Stimulated activated naive CD8-positive, alpha-beta T cell treated with anti-CD3 and anti-CD28 coated beads, Interleukin-15, Interleukin-2, amounts not matched to agents 100 ng/mL and 50 ng/mL, for 24 hours (primary cell): ENCODE measurements around the gene DNAJC5G.
A peak's percentile ranks its signal among the peaks of the same experiment; 100 is the strongest.
"Not testable (repeated sequence)": the region's sequence is repeated elsewhere in the genome, so short reads cannot be mapped to it uniquely, and the experiment has no call there.

Source experiments
- H3K27ac Mint-ChIP-seq: one replicate; pipeline ENCODE4 v1.8.0; 2021; ENCODE audit warnings: mild to moderate bottlenecking, mixed read lengths
- H3K27me3 Mint-ChIP-seq: one replicate; pipeline ENCODE4 v1.8.0; 2021; ENCODE audit warnings: mixed read lengths
- H3K36me3 Mint-ChIP-seq: one replicate; pipeline ENCODE4 v1.8.0; 2021; ENCODE audit warnings: low read depth, mixed read lengths
- H3K4me1 Mint-ChIP-seq: one replicate; pipeline ENCODE4 v1.8.0; 2021; ENCODE audit warnings: low read depth, mixed read lengths
- H3K4me3 Mint-ChIP-seq: one replicate; pipeline ENCODE4 v1.8.0; 2021; ENCODE audit warnings: mild to moderate bottlenecking, mixed read lengths
- H3K9me3 Mint-ChIP-seq: one replicate; pipeline ENCODE4 v1.8.0; 2021; ENCODE audit warnings: mixed read lengths

Gene DNAJC5G

GRCh38 chr2:27263287-27264252, 11.7 kb upstream of the DNAJC5G start:
- Mint-ChIP-seq H3K27ac (peak overlapping the region; percentile 80), H3K9me3 (no peaks in the 10 kb centered on the region), H3K4me1 (peaks cover 29% of the 10 kb centered on the region), H3K27me3 (peaks cover 43% of the 10 kb centered on the region), H3K4me3 (peak overlapping the region; percentile 85), H3K36me3 (no peaks in the 10 kb centered on the region)

DNA sequence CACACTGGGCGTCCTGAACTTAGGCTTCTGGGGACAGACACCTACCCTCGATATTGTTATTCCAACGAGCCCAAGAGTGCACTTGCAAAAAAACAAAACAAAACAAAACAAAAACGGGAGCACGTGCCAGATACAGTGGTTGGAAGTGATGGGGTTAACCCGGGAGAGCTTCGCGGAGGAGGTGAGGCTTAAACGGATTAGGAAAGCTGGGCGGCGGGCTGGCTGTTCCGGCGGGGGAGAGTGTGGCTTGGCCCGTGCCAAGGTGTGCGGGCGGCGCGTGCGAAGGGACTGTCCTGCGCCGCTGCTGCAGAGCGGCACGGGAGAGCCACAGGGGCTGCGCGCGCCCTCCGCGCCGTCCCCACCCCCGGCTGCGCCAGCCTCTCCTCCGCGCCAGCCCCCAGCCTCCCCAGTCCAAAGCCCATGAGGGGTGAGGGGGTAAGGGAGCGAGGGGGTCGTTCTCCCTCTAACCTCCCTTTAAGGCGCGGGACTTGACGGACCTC, 10.9 kb upstream of the DNAJC5G start:
- Mint-ChIP-seq H3K27ac (peak overlapping the region; percentile 63), H3K36me3 (no peaks in the 10 kb centered on the region), H3K4me1 (peaks cover 29% of the 10 kb centered on the region), H3K4me3 (peak overlapping the region; percentile 85), H3K9me3 (no peaks in the 10 kb centered on the region), H3K27me3 (peaks cover 38% of the 10 kb centered on the region)

GRCh38 chr2:27264753-27265535, 10.3 kb upstream of the DNAJC5G start:
- no peak overlapping the region for H3K27ac Mint-ChIP-seq

GRCh38 chr2:27265536-27265870, 9.7 kb upstream of the DNAJC5G start:
- H3K4me3 Mint-ChIP-seq = peak overlapping the region; percentile 47
- no peaks in the 10 kb centered on the region for H3K36me3 Mint-ChIP-seq
- H3K27ac Mint-ChIP-seq = no peak overlapping the region
- no peaks in the 10 kb centered on the region for H3K9me3 Mint-ChIP-seq
- peaks cover 33% of the 10 kb centered on the region for H3K27me3 Mint-ChIP-seq
- H3K4me1 Mint-ChIP-seq = peaks cover 29% of the 10 kb centered on the region

More at GRCh38 chr2:27264753-27265535, 10.3 kb upstream of the DNAJC5G start:
- no peaks in the 10 kb centered on the region for H3K36me3 Mint-ChIP-seq
- peaks cover 38% of the 10 kb centered on the region for H3K27me3 Mint-ChIP-seq
- H3K9me3 Mint-ChIP-seq = no peaks in the 10 kb centered on the region
- peaks cover 29% of the 10 kb centered on the region for H3K4me1 Mint-ChIP-seq
- peak overlapping the region; percentile 66 for H3K4me3 Mint-ChIP-seq

GRCh38 chr2:27268296-27268695, 6.9 kb upstream of the DNAJC5G start:
- H3K27ac Mint-ChIP-seq, H3K9me3 Mint-ChIP-seq, H3K36me3 Mint-ChIP-seq, H3K4me3 Mint-ChIP-seq: not testable (repeated sequence)
- Mint-ChIP-seq H3K27me3 (peaks cover 15% of the 10 kb centered on the region), H3K4me1 (peaks cover 16% of the 10 kb centered on the region)

DNA sequence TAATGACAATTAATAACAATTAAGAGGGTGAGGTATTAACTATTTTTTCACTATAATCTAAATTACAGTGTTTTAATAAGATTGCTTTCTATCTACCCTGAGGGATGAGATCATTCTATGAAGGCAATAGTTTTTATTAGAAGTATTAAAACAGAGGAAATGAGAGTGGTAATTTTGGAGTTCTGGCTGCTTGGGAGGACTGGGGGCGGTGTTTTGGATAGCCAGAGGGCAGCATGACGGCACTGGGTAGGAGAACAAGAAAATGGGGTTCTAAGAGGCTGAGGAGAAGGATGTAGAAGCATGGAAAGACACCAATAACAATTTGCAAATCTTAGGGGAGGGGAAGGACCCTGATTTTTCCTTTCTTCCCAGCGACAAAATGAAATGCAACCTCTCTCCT, 5.1 kb upstream of the DNAJC5G start:
- no peak overlapping the region for H3K4me3 Mint-ChIP-seq
- no peak overlapping the region for H3K27ac Mint-ChIP-seq
- no peaks in the 10 kb centered on the region for H3K9me3 Mint-ChIP-seq
- no peaks in the 10 kb centered on the region for H3K36me3 Mint-ChIP-seq
- peaks cover 5% of the 10 kb centered on the region for H3K4me1 Mint-ChIP-seq
- H3K27me3 Mint-ChIP-seq = peaks cover 4% of the 10 kb centered on the region

DNA sequence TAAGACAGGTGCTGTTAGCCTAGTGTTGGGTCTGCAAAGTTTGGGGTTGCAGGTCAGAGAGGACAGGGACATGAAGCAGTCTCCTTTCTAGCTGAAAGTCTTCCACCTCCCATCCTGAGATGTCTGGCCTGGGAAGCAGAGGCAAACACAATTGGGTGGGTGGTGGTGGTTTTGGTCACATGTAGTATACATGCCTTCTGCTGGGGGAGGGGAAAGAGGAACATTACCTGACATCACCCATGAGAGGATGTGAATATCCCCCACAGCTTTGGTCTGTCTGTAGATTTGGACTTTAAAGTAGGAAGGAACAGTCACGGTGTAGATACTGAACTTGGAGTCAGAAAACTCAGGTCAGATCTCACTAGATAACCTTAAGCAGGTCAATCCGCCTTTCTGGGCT, 4.6 kb upstream of the DNAJC5G start:
- Mint-ChIP-seq H3K36me3 (no peaks in the 10 kb centered on the region), H3K27ac (no peak overlapping the region), H3K27me3 (peaks cover 4% of the 10 kb centered on the region), H3K4me3 (no peak overlapping the region), H3K4me1 (no peaks in the 10 kb centered on the region), H3K9me3 (no peaks in the 10 kb centered on the region)

DNA sequence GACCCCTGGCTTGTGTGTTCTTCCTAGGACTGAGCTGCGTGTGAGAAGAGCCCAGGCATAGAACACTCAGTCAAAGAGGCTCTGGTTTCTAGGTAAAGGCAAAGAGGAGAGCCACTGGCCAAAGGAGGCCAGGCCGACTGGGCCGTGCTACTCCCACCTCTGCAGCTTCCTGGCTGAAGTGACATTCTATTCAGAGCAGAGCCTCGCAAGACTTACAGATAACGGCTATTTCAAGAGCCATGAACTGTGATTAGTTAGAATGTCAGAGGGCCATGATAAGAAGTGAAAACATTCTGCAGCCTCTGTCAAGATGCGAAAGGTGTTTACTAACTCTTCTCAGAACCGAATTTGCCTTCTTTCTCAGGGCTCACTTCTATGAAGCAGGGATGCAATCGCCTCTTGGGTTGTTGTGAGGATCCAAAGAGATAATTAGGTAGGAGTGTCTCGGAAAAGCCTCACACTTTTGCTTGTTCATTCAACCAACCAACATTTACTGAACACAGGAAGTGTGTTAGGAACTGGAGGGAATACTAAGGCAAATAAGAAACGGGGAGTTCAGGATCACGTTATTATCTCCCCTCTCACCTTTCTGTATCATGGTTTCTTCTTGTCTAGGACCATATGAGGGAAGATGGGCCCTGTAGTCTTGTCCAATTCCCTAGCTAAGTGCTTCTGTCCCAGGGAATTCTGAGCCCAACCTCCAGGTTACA, 3.4 kb upstream of the DNAJC5G start:
- peaks cover 4% of the 10 kb centered on the region for H3K27me3 Mint-ChIP-seq
- no peak overlapping the region for H3K4me3 Mint-ChIP-seq
- no peaks in the 10 kb centered on the region for H3K4me1 Mint-ChIP-seq
- H3K36me3 Mint-ChIP-seq = no peaks in the 10 kb centered on the region
- no peak overlapping the region for H3K27ac Mint-ChIP-seq
- no peaks in the 10 kb centered on the region for H3K9me3 Mint-ChIP-seq

DNA sequence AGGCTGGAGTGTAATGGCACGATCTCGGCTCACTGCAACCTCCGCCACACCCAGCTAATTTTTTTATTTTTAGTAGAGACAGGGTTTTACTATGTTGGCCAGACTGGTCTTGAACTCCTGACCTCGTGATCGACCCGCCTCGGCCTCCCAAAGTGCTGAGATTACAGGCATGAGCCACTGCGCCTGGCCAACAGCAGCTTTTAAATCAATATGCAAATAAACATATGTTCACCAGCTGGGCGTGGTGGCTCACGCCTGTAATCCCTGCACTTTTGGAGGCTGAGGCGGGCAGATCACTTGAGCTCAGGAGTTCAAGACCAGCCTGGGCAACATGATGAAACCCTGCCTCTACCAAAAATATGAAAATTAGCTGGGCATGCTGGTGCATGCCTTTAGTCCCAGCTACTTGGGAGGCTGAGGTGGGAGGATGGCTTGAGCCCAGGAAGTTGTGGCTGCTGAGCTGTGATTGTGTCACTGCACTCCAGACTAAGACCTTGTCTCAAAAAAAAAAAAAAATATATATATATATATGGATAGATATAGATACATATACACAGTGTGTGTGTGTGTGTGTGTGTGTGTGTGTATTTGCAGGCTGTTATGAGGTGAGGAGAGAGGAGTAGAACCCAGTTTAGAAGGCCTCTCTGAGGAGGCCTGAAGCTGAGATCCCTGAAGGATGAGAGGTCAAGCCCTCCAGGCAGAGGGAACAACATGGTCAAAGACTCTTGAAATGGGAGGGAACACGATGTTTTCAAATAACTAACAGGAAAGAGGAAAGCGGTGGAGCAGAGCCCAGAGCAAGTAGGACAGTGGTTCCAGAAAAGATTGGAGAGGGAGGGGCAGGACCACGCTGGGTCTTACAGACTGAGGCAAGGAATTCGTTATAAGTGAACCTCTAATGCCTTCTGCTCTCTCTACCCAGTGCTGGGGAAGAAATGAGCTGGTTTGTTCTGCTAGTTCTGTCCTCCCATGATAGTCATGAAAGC, 2.4 kb upstream of the DNAJC5G start:
- not testable (repeated sequence) for H3K9me3 Mint-ChIP-seq, H3K27me3 Mint-ChIP-seq, H3K27ac Mint-ChIP-seq, H3K4me3 Mint-ChIP-seq, H3K36me3 Mint-ChIP-seq, H3K4me1 Mint-ChIP-seq

- H3K9me3 Mint-ChIP-seq = no peaks in the 10 kb centered on the region
- H3K4me1 Mint-ChIP-seq = no peaks in the 10 kb centered on the region
- H3K4me3 Mint-ChIP-seq = no peak overlapping the region
- no peak overlapping the region for H3K27ac Mint-ChIP-seq
- H3K27me3 Mint-ChIP-seq = peaks cover 12% of the 10 kb centered on the region
- no peaks in the 10 kb centered on the region for H3K36me3 Mint-ChIP-seq
Measured at GRCh38 chr2:27278010-27278409, 2.8 kb downstream of the DNAJC5G start.

DNA sequence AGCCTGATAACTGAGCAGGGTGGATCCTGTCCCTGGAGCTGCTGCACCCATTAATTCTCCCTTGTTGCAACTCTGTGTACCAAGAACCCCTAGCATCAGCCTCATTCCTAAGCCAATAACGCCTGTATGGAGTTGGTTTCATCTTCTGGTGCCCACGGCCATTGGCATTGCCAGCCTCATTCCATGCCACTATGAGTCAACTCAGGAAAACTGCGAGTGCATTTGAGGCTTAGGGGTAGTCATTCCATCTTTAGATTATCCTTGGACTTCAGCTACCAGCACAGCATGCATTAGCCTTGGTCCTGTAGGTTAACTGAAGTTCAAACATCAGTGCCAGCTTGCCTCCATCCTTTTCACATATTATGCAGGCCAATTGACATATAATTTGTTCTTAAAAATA, 5.6 kb downstream of the DNAJC5G start:
- Mint-ChIP-seq H3K9me3 (no peaks in the 10 kb centered on the region), H3K4me3 (no peak overlapping the region), H3K4me1 (no peaks in the 10 kb centered on the region), H3K36me3 (no peaks in the 10 kb centered on the region), H3K27ac (no peak overlapping the region), H3K27me3 (peaks cover 12% of the 10 kb centered on the region)

DNA sequence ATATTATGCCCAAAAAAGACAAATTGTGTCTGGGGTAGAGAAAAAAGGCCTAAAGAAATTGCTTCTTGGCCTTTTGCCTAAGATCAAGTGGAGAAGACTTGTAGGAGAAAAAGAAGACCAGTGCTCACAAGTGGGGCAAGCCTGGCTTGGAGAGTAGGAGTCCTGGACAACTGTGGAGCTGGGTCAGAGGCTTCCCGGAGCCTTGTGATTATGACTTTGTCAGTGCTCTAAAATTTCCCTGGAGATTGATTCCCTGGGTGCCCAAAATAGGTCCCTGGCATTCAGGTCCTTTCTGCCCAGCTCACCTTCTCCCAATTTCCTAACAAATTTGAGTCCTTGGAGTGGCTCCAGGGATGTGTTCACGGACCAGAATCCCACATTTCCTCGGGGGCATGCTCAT, 6.2 kb downstream of the DNAJC5G start:
- Mint-ChIP-seq H3K27me3 (peaks cover 12% of the 10 kb centered on the region), H3K4me3 (no peak overlapping the region), H3K27ac (no peak overlapping the region), H3K9me3 (no peaks in the 10 kb centered on the region), H3K4me1 (no peaks in the 10 kb centered on the region), H3K36me3 (no peaks in the 10 kb centered on the region)

DNA sequence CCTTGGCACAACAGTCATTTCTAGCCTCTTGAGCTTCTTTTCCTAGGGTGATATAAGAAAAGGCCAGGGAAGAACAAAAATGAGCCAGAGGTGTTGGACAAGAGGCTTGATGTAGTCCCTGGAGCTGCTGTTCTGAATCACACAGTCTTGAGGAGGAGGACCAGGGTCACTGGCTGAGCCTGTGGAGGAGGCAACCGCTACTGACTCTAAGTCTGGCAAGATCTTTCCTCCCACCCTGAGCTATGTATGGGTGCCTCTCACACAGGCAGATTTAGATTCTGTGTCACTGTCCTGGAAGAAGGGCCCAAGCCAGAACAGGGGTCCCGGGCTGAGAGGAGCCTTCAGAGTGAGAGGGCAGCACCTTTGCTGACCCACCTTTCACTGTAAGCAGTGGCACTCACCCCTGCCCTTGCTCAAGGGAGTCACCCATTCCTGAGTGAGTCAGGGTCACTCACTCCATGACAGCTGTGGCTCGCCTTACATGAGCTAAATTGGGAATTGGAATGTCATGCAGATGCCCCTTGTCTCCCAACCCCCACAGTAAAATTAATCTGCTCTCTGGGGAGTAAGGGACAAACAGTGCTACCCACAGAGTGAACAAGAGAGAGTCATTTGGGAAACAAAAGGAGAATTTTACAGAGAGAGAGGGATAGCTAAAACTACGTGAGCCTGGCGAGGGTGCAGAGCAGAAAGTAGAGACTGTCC, 6.8 kb downstream of the DNAJC5G start, which contains the start of gene TRIM54:
TRIM54 (plus strand) TSS at position 575 of the 705 bp plus-strand sequence. CDS start 303 bp downstream, outside the sequence.
- H3K4me3 Mint-ChIP-seq = no peak within 1 kb of the TSS
- peaks cover 12% of the 10 kb centered on the region for H3K27me3 Mint-ChIP-seq

More for the DNA sequence above, 6.8 kb downstream of the DNAJC5G start, which contains the start of gene TRIM54:
- no peaks in the 10 kb centered on the region for H3K9me3 Mint-ChIP-seq
- H3K4me1 Mint-ChIP-seq = no peaks in the 10 kb centered on the region
- H3K36me3 Mint-ChIP-seq = no peaks in the 10 kb centered on the region
- H3K27ac Mint-ChIP-seq = no peak within 1 kb of the TSS
